ENCODE results near the gene CWC27.
"Not testable (repeated sequence)": the region's sequence is repeated elsewhere in the genome, so short reads cannot be mapped to it uniquely, and the experiment has no call there.

CWC27 gene

DNA sequence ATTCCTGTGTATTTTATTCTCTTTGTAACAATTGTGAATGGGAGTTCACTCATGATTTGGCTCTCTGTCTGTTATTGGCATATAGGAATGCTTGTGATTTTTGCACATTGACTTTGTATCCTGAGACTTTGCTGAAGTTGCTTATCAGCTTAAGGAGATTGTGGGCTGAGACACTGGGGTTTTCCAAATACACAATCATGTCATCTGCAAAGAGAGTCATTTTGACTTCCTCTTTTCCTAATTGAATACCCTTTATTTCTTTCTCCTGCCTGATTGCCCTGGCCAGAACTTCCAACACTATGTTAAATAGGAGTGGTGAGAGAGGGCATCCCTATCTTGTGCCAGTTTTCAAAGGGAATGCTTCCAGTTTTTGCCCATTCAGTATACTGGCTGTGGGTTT, 138.7 kb downstream of the CWC27 start:
- not testable (repeated sequence) for H3K4me3 Mint-ChIP-seq; ATAC-seq (replicated peaks; ENCODE audit: extremely low read depth, poor library complexity, severe bottlenecking); H3K27me3 Mint-ChIP-seq; H3K36me3 Mint-ChIP-seq (ENCODE audit: insufficient read depth); H3K27ac Mint-ChIP-seq (ENCODE audit: low read depth); H3K9me3 Mint-ChIP-seq; DNase-seq (ENCODE audit: low spot score in 2 of 2); H3K4me1 Mint-ChIP-seq

DNA sequence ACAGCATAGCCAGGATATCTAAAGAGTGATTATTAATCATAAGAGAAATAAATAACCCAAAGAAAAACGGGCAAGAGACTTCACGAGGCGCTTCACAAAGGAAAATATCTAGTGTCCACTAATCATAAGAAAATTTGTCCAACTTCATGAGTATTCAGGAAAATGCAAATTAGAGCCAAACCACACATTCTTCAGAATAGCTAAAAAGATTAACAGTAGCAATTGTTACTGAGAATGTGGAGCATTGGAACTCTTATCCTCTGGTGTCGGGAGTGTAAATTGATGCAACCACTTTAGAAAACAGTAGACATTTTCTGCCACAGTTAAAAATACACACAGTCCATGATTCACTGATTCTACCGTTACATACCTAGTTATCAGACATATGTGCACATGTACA, 145.7 kb downstream of the CWC27 start:
- Mint-ChIP-seq H3K4me1 (no peaks in the 10 kb centered on the region), H3K4me3 (no peak overlapping the region), H3K27me3 (no peaks in the 10 kb centered on the region), H3K9me3 (peaks cover 13% of the 10 kb centered on the region), H3K27ac (ENCODE audit: low read depth) (no peak overlapping the region), H3K36me3 (ENCODE audit: insufficient read depth) (no peaks in the 10 kb centered on the region)
- ATAC-seq (replicated peaks; ENCODE audit: extremely low read depth, poor library complexity, severe bottlenecking) (no peak), DNase-seq (ENCODE audit: low spot score in 2 of 2) (no peak)

DNA sequence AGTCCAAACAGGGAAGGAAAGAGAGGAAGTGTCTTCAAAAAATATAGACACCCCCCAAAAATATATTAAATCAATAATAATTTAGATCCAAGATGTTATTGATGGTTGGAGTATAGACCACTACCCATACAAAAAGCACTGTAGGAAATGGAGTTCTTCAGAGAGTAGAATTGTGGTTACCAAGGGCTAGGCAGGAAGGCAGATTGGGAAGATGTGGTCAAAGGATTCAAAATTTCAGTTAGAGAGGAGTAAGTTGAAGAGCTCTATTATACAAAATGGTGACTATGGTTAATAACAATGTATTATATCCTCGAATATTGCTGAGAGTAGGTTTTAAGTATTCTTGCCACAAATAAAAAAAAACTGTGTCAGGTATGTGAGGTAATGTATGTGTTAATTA, 149.4 kb downstream of the CWC27 start:
- Mint-ChIP-seq H3K27ac (ENCODE audit: low read depth) (no peak overlapping the region), H3K4me1 (no peaks in the 10 kb centered on the region), H3K36me3 (ENCODE audit: insufficient read depth) (peaks cover 4% of the 10 kb centered on the region), H3K27me3 (no peaks in the 10 kb centered on the region), H3K9me3 (peaks cover 18% of the 10 kb centered on the region), H3K4me3 (no peak overlapping the region)
- no peak for ATAC-seq (replicated peaks; ENCODE audit: extremely low read depth, poor library complexity, severe bottlenecking)
- no peak for DNase-seq (ENCODE audit: low spot score in 2 of 2)

DNA sequence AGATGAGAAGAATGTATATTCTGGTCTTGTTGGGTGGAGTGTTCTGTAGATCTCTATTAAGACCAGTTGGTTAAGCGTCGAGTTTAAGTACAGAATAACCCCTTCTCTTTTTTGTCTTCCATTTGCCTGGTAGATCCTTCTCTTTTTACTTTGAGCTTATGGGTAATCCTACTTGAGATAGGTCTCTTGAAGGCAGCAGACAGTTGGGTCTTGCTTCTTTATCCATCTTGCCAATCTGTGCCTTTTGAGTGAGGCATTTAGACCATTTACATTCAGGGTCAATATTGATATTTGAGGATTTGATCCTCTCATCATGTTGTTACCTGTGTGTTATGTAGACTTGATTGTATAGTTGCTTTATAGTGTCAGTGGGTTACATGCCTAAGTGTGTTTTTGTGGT, 152.7 kb downstream of the CWC27 start:
- peaks cover 4% of the 10 kb centered on the region for H3K36me3 Mint-ChIP-seq (ENCODE audit: insufficient read depth)
- H3K9me3 Mint-ChIP-seq = peaks cover 18% of the 10 kb centered on the region
- H3K4me3 Mint-ChIP-seq = no peak overlapping the region

DNA sequence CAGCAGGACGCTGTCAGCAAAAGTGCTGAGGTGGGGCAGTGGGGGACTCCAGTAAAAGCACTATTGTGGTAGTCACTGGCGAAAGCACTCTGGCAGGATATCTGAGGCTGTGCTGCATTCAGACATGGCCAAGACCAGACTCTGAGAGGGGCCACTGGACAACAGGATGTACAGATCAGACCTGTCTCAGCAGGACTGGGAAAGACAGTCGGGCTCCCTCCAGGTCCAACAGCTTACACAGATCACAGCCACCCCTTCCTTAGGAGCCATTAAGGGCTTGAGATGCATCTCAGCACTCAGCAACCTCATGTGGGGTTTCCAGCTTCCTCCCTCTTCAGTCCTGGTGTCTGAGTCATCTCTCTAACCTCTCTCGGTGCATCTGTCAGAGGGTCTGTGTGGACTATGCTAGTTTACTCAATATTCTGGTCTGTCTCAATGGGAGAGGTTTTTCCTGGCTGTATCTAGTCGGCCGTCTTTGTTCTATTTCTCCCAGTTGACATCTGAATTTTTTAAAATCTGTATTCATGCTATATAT, 154.5 kb downstream of the CWC27 start:
- Mint-ChIP-seq H3K36me3 (ENCODE audit: insufficient read depth) (peaks cover 4% of the 10 kb centered on the region), H3K27me3 (no peaks in the 10 kb centered on the region), H3K4me3 (no peak overlapping the region), H3K27ac (ENCODE audit: low read depth) (no peak overlapping the region), H3K4me1 (no peaks in the 10 kb centered on the region), H3K9me3 (peaks cover 13% of the 10 kb centered on the region)
- no peak for DNase-seq (ENCODE audit: low spot score in 2 of 2)
- no peak for ATAC-seq (replicated peaks; ENCODE audit: extremely low read depth, poor library complexity, severe bottlenecking)

More for the DNA sequence above, 152.7 kb downstream of the CWC27 start:
- Mint-ChIP-seq H3K27me3 (no peaks in the 10 kb centered on the region), H3K27ac (ENCODE audit: low read depth) (no peak overlapping the region), H3K4me1 (no peaks in the 10 kb centered on the region)
- no peak for ATAC-seq (replicated peaks; ENCODE audit: extremely low read depth, poor library complexity, severe bottlenecking)
- no peak for DNase-seq (ENCODE audit: low spot score in 2 of 2)

DNA sequence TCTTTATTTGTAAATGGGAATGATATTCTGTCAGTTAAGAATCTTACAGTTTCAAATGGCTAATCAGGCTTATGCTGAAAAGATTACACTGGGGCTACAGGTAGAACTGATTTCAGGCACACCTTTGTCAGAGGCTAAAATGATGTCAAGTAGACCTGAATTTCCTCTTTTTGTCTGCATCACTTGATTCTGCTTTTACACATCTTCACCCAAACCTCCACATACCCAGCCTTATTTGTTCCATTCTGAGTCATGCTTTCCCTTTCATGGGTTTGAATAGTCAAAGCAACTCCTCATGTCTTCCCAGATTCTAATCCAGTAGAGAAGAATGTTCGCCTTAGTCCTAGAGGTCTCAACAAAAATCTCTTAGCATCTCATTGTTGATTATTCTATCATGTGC, 156.4 kb downstream of the CWC27 start:
- H3K4me3 Mint-ChIP-seq = no peak overlapping the region
- peaks cover 4% of the 10 kb centered on the region for H3K36me3 Mint-ChIP-seq (ENCODE audit: insufficient read depth)
- no peak for ATAC-seq (replicated peaks; ENCODE audit: extremely low read depth, poor library complexity, severe bottlenecking)

DNA sequence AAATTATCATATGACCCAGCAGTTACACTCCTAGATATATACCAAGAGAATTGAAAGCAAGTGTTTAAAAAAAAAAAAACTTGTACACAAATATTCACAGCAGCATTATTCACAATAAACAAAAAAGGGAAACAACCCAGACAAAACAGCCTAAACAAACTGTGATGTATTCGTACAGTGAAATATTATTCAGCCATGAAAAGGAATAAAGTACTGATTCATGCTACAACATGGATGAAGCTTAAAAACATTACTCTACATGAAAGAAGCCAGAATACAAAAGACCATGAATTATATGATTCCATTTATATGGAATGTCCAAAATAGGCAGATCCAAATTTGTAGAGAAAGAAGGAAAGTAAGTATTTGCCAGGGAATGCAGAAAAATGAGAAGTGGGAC, 161.1 kb downstream of the CWC27 start:
- H3K4me1 Mint-ChIP-seq = no peaks in the 10 kb centered on the region
- ATAC-seq (replicated peaks; ENCODE audit: extremely low read depth, poor library complexity, severe bottlenecking) (no peak), DNase-seq (ENCODE audit: low spot score in 2 of 2) (no peak)
- H3K27ac Mint-ChIP-seq (ENCODE audit: low read depth) = no peak overlapping the region
- H3K9me3 Mint-ChIP-seq = no peaks in the 10 kb centered on the region
- H3K4me3 Mint-ChIP-seq = no peak overlapping the region
- no peaks in the 10 kb centered on the region for H3K27me3 Mint-ChIP-seq
- peaks cover 2% of the 10 kb centered on the region for H3K36me3 Mint-ChIP-seq (ENCODE audit: insufficient read depth)

More for the DNA sequence above, 156.4 kb downstream of the CWC27 start:
- no peak for DNase-seq (ENCODE audit: low spot score in 2 of 2)
- no peaks in the 10 kb centered on the region for H3K27me3 Mint-ChIP-seq
- peaks cover 12% of the 10 kb centered on the region for H3K9me3 Mint-ChIP-seq
- H3K27ac Mint-ChIP-seq (ENCODE audit: low read depth) = no peak overlapping the region
- H3K4me1 Mint-ChIP-seq = no peaks in the 10 kb centered on the region

DNA sequence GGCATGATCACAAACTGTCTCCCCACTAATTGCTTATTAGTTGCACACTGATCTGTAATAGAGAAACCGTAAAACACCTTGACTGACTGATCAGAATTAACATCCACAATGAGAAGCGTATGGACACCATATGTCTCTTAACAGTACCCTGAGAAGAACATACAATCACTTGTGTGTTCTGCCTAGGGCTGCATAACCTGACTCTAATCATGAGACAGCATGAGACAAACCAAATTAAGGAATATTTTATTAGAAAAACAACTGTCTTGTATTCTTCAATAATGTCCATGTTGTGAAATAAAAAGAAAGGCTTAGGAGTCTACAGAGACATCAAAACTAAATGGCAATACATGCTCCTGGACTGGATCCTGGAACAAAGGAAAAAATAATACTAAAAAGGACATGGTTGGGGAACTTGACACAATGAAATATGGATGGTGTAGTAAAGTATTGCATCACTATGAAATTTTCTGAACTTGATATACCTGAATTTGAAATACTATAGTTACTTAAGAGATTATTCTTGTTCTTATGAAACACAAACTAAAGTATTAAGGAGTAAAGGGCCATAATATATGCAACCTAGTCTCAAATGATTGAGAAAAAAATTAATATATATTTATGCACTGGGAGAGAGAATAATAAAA, 162.1 kb downstream of the CWC27 start:
- Mint-ChIP-seq H3K9me3 (no peaks in the 10 kb centered on the region), H3K4me3 (no peak overlapping the region), H3K36me3 (ENCODE audit: insufficient read depth) (peaks cover 2% of the 10 kb centered on the region), H3K4me1 (no peaks in the 10 kb centered on the region), H3K27ac (ENCODE audit: low read depth) (no peak overlapping the region), H3K27me3 (no peaks in the 10 kb centered on the region)
- DNase-seq (ENCODE audit: low spot score in 2 of 2) (no peak), ATAC-seq (replicated peaks; ENCODE audit: extremely low read depth, poor library complexity, severe bottlenecking) (no peak)

DNA sequence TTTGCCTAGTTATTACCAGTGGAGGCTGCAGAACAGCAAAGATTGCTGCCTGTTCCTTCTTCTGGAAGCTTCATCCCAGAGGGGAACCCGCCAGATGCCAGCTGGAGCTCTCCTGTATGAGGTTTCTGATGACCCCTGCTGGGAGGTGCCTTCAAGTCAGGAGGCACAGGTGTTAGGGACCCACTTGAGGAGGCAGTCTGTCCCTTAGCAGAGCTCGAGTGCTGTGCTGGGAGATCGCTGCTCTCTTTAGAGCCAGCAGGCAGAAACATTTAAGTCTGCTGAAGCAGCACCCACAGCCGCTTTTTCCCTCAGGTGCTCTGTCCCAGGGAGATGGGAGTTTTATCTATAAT, 170.7 kb downstream of the CWC27 start:
- H3K36me3 Mint-ChIP-seq (ENCODE audit: insufficient read depth); H3K27ac Mint-ChIP-seq (ENCODE audit: low read depth); H3K27me3 Mint-ChIP-seq; H3K4me3 Mint-ChIP-seq; H3K4me1 Mint-ChIP-seq; DNase-seq (ENCODE audit: low spot score in 2 of 2); ATAC-seq (replicated peaks; ENCODE audit: extremely low read depth, poor library complexity, severe bottlenecking): not testable (repeated sequence)
- peaks cover 13% of the 10 kb centered on the region for H3K9me3 Mint-ChIP-seq

DNA sequence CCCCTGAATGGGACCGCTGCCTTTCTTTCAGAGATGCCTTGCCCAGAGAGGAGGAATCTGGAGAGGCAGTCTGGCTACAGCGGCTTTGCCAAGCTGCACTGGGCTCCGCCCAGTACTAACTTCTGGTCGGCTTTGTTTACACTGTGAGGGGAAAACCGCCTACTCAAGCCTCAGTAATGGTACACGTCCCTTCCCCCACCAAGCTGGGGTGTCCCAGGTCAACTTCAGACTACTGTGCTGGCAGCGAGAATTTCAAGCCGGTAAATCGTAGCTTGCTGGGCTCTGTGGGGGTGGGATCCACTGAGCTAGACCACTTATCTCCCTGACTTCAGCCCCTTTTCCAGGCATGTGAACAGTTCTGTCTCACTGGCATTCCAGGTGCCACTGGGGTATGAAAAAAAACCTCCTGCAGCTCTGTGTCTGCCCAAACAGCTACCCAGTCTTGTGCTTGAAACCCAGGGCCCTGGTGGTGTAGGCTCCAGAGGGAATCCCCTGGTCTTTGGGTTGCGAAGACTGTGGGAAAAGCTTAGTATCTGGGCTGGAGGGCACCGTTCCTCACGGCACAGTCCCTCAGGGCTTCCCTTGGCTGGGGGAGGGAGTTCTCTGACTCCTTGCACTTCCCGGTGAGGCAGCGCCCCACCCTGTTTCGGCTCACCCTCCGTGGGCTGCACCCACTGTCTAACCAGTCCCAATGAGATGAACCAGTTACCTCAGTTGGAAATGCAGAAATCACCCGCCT, 171.2 kb downstream of the CWC27 start:
- peaks cover 13% of the 10 kb centered on the region for H3K9me3 Mint-ChIP-seq
- ATAC-seq (replicated peaks; ENCODE audit: extremely low read depth, poor library complexity, severe bottlenecking) (no peak), DNase-seq (ENCODE audit: low spot score in 2 of 2) (no peak)
- H3K4me3 Mint-ChIP-seq = no peak overlapping the region
- H3K27ac Mint-ChIP-seq (ENCODE audit: low read depth) = no peak overlapping the region
- H3K27me3 Mint-ChIP-seq = no peaks in the 10 kb centered on the region
- no peaks in the 10 kb centered on the region for H3K4me1 Mint-ChIP-seq
- peaks cover 5% of the 10 kb centered on the region for H3K36me3 Mint-ChIP-seq (ENCODE audit: insufficient read depth)

DNA sequence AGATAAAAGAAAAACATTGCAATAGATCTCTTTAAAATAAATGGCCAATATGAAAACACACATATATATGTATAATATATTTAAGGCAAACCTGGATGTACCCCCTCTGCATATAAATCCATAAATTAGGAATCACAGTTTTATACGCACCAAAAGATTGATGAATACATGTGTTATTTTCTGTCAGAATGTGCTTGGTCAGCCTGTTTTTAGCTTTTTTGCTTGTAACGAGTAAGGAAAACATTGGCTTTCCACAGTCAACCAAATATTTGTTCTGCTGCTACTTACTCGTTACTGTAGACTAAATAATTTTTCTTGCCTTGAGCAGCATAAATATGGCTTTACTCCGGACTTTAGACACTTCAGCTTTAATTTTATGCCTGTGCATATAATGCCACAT, 173.7 kb downstream of the CWC27 start:
- no peak overlapping the region for H3K27ac Mint-ChIP-seq (ENCODE audit: low read depth)
- no peaks in the 10 kb centered on the region for H3K4me1 Mint-ChIP-seq
- H3K36me3 Mint-ChIP-seq (ENCODE audit: insufficient read depth) = peaks cover 3% of the 10 kb centered on the region

DNA sequence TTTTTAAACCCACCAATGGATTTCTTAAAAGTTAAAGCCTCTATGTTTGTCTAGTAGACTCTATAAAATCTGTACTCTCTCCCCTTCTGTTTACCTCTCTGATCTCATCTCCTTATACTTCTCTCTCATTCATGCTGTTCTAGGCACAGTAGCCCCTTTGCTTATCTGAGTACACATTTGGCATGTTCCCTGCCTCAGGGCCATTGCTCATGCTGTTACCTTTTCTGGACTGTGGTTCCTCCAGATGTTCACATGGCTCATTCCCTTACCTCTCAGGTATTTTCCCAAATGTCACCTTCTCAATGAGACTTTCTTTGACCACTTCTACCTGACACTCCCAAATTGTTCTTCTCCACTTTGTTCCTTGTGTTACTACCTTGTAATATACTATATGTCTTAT, 176.1 kb downstream of the CWC27 start:
- Mint-ChIP-seq H3K4me3 (no peak overlapping the region), H3K4me1 (no peaks in the 10 kb centered on the region), H3K9me3 (no peaks in the 10 kb centered on the region), H3K36me3 (ENCODE audit: insufficient read depth) (peaks cover 1% of the 10 kb centered on the region), H3K27me3 (no peaks in the 10 kb centered on the region), H3K27ac (ENCODE audit: low read depth) (no peak overlapping the region)
- ATAC-seq (replicated peaks; ENCODE audit: extremely low read depth, poor library complexity, severe bottlenecking) (no peak), DNase-seq (ENCODE audit: low spot score in 2 of 2) (no peak)

More for the DNA sequence above, 173.7 kb downstream of the CWC27 start:
- DNase-seq (ENCODE audit: low spot score in 2 of 2) (no peak), ATAC-seq (replicated peaks; ENCODE audit: extremely low read depth, poor library complexity, severe bottlenecking) (no peak)
- peaks cover 3% of the 10 kb centered on the region for H3K9me3 Mint-ChIP-seq
- H3K4me3 Mint-ChIP-seq = no peak overlapping the region
- no peaks in the 10 kb centered on the region for H3K27me3 Mint-ChIP-seq

DNA sequence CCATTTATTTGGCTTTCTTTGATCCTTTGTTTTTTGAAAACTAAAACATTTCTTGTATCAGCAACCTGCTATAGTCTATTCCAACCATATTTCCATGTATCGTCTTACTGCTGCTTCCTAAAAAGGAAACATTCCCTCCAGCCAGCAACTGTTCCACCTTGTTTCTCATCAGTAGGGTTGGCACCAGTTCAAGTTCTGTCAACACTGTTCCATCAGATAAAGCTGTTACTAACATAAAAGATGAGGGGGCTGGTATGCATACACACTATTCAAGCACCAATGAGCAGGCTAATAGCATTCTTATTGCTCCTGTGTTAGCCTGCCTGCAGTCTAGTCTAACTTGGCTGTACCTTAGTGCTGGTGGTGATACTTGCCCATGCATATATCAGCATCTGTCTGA, 178.3 kb downstream of the CWC27 start:
- no peak overlapping the region for H3K4me3 Mint-ChIP-seq
- no peaks in the 10 kb centered on the region for H3K9me3 Mint-ChIP-seq
- ATAC-seq (replicated peaks; ENCODE audit: extremely low read depth, poor library complexity, severe bottlenecking) (no peak), DNase-seq (ENCODE audit: low spot score in 2 of 2) (no peak)
- peaks cover 1% of the 10 kb centered on the region for H3K36me3 Mint-ChIP-seq (ENCODE audit: insufficient read depth)
- H3K27ac Mint-ChIP-seq (ENCODE audit: low read depth) = no peak overlapping the region
- H3K4me1 Mint-ChIP-seq = no peaks in the 10 kb centered on the region
- H3K27me3 Mint-ChIP-seq = no peaks in the 10 kb centered on the region

Measured in central memory CD8-positive, alpha-beta T cell (primary cell).